HG02884 (cell line): ENCODE data around the gene NRXN2.

Experiments used
- ATAC-seq: cut with Tn5 transposase; IDR thresholded peaks from one replicate; pipeline ENCODE4 v1.9.1; 2021; ENCODE audit warnings: mild to moderate bottlenecking, moderate library complexity; ENCODE audit not compliant: unreplicated experiment

Gene NRXN2

DNA sequence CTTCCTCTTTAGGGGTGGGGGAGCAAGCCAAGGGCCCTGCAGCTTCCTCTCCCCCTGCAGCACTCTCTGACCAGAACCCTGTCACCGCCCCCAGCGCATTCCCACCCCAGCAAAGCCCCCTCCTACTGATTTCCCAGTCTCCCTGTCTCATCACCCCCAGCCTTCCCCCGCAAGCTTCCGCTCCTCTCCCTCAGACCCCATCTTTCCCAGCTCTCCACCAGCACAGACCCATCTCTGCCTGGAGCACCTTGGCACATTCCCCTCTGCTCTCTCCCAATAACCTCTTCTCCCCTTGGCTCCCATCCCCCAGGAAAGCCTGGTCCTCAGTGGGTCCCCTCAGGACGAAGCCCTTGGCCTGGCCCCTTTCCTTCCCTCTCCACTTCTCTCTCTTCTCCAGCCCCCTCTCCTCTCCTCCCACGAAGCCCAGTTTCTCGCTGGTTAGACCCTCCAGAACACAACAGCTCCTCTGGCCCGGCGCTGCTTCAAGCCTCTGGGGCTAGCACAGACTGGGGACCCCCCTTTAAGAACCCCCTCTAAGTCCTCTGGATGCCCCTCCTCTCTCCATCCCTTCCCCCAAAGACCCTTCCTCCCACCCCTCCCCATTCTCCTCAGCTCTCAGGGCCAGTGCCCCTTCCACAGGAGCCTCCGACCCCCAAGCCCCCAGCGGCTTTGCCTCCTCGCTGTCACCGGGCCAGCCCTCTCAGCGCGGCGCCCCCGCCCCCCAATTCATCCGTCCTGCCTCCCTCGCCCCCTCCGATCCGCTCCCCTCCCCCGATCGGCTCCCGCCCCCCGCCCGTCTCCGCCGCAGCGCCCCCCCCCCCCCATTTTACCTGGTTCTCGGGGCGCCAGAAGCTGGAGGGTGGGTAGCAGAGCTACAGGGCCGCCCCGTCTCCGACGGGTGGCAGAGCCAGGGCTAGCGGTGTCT lies 594 bp downstream of the NRXN2 start:
- ATAC-seq = no peak

DNA sequence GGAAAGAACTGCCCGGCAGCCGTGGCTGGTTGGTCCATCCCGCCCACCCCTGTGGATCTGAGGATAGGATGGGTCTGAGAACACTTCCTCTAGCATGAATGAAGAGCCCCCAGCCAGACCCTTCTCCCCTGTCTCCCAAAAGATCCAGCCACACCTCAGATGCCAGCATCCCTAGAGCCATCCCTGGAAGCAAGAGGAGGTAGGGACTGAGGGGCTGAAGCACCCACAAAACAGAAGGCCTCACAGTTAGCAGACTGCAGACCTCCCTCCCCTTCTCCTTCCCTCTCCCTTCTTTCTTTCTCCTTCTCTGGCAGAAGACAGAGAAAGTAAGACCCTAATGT lies 1.7 kb downstream of the NRXN2 start:
- no peak for ATAC-seq

DNA sequence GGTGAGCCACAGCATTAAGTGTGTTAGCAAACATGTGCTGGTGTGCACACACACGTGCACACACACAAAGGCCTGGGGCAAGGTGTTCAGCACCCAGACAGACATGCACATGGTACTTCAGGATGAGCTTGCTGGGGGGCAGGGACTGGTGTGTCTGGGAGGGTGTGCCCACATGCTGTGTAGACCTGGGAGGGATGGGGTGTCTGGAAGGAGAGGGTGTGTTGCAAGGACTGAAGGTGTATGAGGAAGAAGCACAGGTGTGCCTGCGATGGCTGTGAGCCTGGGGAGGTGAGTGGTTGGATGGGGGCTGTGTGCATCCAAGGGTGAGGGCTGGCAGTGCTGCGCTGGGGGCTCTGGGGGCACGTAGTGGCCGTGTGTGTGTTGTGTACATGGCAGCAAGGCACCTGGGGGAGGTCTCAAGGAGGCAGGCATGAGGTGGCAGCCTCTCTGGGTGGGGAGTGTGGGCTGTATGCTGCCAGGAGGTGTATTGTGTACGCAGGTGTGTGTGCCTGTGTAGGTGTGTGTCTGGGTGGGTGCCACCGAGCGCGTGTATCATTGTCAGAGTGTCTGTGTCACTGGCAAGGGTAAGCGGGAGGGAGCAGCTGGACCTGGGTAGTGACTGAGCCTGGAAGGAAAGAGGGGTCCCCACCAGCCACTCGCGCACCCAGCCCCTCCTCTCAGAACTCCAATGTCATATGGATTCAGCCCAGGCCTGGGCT lies 2.2 kb downstream of the NRXN2 start:
- ATAC-seq = no peak

GRCh38 chr11:64720167-64720566 lies 2.8 kb downstream of the NRXN2 start:
- ATAC-seq = no peak

GRCh38 chr11:64719406-64719805 lies 3.6 kb downstream of the NRXN2 start:
- ATAC-seq = no peak

- no peak for ATAC-seq
Observed at GRCh38 chr11:64718780-64719124, 4.2 kb downstream of the NRXN2 start.

DNA sequence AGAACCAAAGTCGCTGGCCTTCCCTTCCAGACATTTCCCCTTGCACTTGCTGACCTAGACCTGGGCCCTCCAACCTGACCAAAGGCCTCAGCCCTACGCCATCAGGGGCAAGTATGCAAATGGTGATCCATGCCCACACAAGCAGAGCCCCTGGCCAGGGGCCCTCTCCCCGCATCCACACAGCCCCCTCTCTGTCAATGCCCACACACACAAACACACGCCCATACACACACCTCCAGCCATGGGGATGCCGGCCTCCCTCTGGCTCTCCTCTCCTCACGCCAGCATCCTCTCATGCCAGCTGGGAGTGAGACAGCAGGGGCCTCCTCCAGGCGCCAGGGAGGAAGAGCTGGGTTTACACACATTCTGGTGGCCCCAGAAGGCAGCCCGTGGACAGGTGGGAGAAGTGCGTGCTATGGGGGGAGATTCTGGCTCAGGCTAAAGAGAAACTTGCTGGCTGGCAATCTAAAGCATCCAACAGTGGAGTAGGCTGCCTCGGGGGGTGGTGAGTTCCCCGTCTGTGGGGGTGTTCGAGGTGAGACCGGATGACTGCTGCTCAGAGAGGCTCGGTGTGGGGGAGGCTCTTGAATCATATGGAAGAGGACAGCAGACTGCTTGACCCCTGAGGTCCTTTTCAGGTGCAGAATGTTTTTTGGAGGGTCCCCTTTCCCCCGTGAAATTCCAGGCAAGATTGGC lies 4.8 kb downstream of the NRXN2 start:
- ATAC-seq = no peak

- no peak for ATAC-seq
Observed at GRCh38 chr11:64717268-64717578, 5.8 kb downstream of the NRXN2 start.

DNA sequence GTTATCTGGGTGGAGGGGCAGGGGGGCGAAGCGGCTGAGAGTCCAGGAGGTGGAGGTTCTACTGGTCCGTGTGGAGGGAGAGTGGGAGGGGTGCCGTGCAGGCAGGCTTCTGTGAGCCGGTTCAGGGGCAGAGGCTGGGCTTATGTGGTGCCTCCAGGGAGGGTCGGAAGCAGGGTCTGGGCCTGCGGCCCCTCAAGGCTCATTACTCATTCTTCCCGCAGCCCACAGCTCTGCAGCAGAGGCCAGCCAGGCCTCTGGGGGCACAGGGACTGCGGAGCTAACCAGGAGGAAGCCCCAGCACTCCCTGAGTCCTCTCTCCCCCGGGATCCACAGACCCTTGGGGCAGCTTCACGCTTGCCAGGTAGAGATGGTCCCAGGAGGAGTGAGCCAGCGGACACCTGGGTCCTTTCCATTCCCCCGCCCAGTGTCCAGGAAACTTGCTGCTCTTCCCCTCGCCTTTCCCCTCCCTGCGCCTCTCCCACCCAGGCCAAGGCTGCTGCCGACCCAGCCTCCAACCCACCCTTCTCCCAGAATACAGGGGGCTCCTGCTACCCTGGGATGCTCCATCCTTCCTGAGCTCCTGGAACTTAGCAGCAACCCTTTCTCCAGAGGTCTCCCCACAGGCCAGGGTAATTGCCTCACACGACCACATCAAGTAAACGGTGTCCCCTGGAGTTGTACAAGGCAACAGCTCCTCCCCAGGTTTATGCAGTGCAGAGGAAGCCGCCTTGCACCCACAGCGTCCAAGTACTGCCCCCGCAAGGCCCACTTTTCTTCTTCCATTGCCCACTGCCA lies 6.3 kb downstream of the NRXN2 start:
- no peak for ATAC-seq

DNA sequence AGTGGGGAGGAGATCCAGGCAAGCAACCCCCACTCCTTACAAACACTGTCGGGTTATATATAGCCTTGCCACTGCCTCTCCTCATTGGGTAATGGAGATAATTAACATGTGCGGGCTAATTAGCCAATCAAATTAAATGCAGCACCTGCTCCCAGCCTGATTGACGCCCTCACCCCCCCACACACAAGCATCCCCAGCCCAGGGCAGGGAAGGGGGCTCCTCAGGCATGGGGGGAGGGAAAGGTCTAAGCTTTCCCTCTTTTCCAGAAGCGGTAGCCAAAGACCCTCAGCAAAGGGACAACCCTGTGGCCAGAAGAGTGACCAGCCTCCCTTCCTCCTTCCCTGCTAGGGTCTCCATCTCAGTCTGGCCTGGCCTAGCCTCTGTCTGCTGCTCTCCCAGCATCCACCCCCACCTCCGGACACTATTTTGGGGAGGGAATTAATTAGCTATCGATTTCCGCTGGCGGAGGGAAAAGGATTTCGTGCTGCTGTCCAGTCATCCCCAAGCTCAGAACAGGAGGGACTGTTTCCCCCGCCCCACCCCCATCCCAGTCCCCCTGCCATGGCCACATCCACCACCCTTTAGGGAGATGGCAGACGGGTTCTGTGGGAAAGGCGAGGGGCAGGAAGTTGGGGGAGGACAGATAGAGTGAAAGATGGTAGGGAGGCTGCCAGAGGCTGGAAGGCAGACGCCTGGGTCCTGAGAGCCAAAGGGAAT lies 7.1 kb downstream of the NRXN2 start:
- no peak for ATAC-seq

GRCh38 chr11:64715110-64715509 lies 7.9 kb downstream of the NRXN2 start:
- ATAC-seq = no peak

GRCh38 chr11:64714666-64715065 lies 8.3 kb downstream of the NRXN2 start:
- ATAC-seq = no peak

DNA sequence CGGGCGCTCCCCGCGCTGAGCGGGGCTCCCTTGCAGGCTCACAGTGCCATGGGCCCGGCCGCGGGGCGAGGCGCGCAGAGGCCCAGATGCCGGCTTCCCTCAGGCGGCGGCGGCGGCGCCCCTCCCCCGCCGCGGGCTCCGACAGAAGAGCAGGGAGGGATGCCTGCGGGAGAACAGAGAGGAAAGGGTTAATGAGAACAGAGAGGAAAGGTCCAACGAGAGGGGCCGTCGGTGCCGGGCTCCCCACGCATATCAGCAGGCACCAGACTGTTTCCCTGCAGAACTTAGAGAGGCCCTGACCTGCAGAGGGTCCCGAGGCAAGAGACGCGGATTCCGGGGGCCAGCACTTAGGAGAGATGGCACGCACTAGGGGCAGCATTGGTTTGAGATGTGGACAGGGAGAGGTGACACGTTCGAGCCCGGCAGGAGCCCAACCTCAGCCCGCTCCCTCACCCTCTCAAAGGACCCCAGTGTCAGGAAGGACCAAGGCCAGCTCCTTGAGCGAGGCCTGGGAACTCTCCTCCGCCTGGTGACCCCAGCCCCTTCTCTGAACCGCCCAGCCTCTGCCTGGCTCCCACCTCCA lies 9.1 kb downstream of the NRXN2 start:
- ATAC-seq = no peak

- ATAC-seq = no peak
Observed at GRCh38 chr11:64713016-64713707, 9.8 kb downstream of the NRXN2 start.

- no peak for ATAC-seq
Observed at GRCh38 chr11:64712430-64713015, 10.5 kb downstream of the NRXN2 start.

GRCh38 chr11:64711956-64712362 lies 11.0 kb downstream of the NRXN2 start:
- no peak for ATAC-seq

DNA sequence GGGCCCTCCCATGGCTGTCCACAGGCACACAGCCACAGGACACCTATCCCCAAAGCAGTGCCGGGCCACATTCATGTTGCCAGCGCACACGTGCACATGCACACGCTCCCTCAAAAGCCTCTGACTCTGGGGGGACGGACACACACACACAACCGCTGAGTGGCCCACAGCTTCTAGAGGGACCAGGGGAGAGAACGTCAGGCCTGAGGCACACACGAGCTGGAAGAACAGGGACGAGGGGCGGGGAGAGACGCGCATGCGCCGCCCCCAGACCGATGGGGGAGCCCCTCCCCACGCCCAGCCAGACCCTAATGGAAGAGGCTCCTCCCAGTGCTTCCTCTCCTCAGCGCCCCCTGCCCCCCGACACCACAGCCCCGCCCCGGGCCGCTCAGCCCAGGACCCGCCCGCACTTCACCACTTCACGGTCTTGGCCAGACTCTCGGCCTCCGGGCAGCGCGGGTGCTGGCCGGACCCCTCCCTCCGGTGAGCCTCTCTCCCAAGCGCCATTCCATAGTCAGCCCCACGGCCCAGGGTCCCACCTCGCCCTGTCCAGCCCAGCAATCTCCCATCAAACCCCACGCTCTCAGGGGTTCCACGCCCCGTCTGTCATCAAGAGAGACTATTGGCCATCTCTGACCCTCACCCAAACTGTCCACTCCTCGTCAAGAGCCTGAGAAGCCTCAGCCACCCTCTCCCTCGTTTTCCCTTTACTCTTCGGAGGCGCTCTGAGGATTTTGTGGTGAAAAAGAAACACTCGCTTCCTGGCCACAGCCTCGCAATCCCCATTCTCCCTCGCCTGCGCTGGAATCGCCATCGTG lies 11.7 kb downstream of the NRXN2 start:
- no peak for ATAC-seq

GRCh38 chr11:64710418-64711137 lies 12.4 kb downstream of the NRXN2 start:
- no peak for ATAC-seq
